ENCODE measurements around the gene HYDIN.

DNA sequence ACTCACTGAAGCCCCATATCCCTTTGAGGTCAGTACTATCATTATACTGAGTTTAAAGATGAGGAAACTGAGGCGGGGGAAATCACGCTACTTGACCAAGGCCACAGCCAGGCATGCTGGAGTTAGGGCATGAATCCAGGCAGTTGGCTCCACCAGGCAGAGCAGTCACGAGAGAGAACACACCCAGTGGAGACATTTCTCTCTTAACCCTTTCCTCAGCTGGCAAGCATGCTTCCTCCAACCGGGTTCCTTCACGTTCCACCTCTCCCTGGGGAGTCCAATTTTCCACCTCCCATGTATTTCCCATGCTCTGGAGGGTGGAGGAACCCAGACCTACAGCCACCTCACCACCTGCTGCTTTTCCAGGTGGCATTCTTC, 462.3 kb downstream of the HYDIN start:
- TF ChIP-seq POLR2AphosphoS5 (IDR thresholded peaks at IDR 0.05; ENCODE audit: low read depth, low read length) (no peak), POLR2A (IDR thresholded peaks at IDR 0.05; ENCODE audit: low read depth, low read length) (no peak), TAF1 (IDR thresholded peaks at IDR 0.05; ENCODE audit: low read depth, low read length) (no peak), SPI1 (IDR thresholded peaks at IDR 0.05; ENCODE audit: low read depth, low read length) (no peak)

Data from GM12891 (cell line).